HEK293T (cell line): ENCODE measurements around the gene PSMC2.

Source experiments
- CTCF ChIA-PET: fragments of 350-600 bp; formaldehyde crosslinking; extraction: SDS; loops from one replicate; lab custom pipeline; 2021; ENCODE audit warnings: antibody characterized with exemption, inconsistent platforms; lab: Yijun Ruan, JAX
- POLR2A ChIA-PET: fragments of 350-600 bp; formaldehyde crosslinking; extraction: SDS; loops from one replicate; lab custom pipeline; 2020; ENCODE audit warnings: antibody characterized with exemption, inconsistent platforms; lab: Yijun Ruan, JAX
- DNase-seq: peaks from one replicate; pipeline ENCODE4 v3.0.0; 2012; ENCODE audit warnings: mixed read lengths; ENCODE audit errors: extremely low spot score
- ARNT ChIP-seq: fragments of 450-650 bp; IDR thresholded peaks from 2 replicates; pipeline ENCODE4 v1.6.1; 2017; ENCODE audit warnings: mild to moderate bottlenecking
- BHLHE40 ChIP-seq: fragments of 450-650 bp; IDR thresholded peaks from 2 replicates; pipeline ENCODE4 v1.6.1; 2016; ENCODE audit warnings: mild to moderate bottlenecking, moderate library complexity, borderline replicate concordance
- CTBP1 ChIP-seq: fragments of 450-650 bp; IDR thresholded peaks from 2 replicates; pipeline ENCODE4 v1.6.1; 2016; ENCODE audit warnings: borderline replicate concordance
- ELF4 ChIP-seq: fragments of 450-650 bp; IDR thresholded peaks from 2 replicates; pipeline ENCODE4 v1.6.1; 2017; ENCODE audit warnings: antibody characterized with exemption
- FOXA1 ChIP-seq: fragments of 450-650 bp; IDR thresholded peaks from 2 replicates; pipeline ENCODE4 v1.6.1; 2016; ENCODE audit warnings: mild to moderate bottlenecking
- FOXK2 ChIP-seq: fragments of 450-650 bp; IDR thresholded peaks from 2 replicates; pipeline ENCODE4 v1.6.1; 2016; ENCODE audit warnings: mild to moderate bottlenecking
- FOXM1 ChIP-seq: fragments of 450-650 bp; IDR thresholded peaks from 2 replicates; pipeline ENCODE4 v1.6.1; 2017; ENCODE audit warnings: mild to moderate bottlenecking, borderline replicate concordance
- HDGF ChIP-seq: fragments of 450-650 bp; IDR thresholded peaks from 2 replicates; pipeline ENCODE4 v1.6.1; 2017; ENCODE audit warnings: antibody characterized with exemption, borderline replicate concordance
- L3MBTL2 ChIP-seq: fragments of 450-650 bp; conservative IDR thresholded peaks from 2 replicates; pipeline ENCODE4 v1.6.1; 2016; ENCODE audit warnings: mild to moderate bottlenecking
- LEF1 ChIP-seq: fragments of 450-650 bp; IDR thresholded peaks from 2 replicates; pipeline ENCODE4 v1.6.1; 2017; ENCODE audit warnings: mild to moderate bottlenecking, borderline replicate concordance
- NFRKB ChIP-seq: fragments of 450-650 bp; IDR thresholded peaks from 2 replicates; pipeline ENCODE4 v1.6.1; 2016; ENCODE audit warnings: mild to moderate bottlenecking, moderate library complexity
- PKNOX1 ChIP-seq: fragments of 450-650 bp; IDR thresholded peaks from 2 replicates; pipeline ENCODE4 v1.6.1; 2016
- SP1 ChIP-seq: fragments of 450-650 bp; IDR thresholded peaks from 2 replicates; pipeline ENCODE4 v1.6.1; 2017
- SUZ12 ChIP-seq: fragments of 450-650 bp; IDR thresholded peaks from 2 replicates; pipeline ENCODE4 v1.6.1; 2016; ENCODE audit warnings: mild to moderate bottlenecking
- TARDBP ChIP-seq: fragments of 450-650 bp; IDR thresholded peaks from 2 replicates; pipeline ENCODE4 v1.6.1; 2016
- ZNF384 ChIP-seq: fragments of 450-650 bp; IDR thresholded peaks from 2 replicates; pipeline ENCODE4 v1.6.1; 2016

PSMC2 gene

GRCh38 chr7:103347507-103348267 is at the start of gene PSMC2:
TSS of gene PSMC2 (plus strand) at chr7:103347643. CDS start at chr7:103347712, 69 bp downstream.
- DNase-seq: peak; percentile 75
- TF ChIP-seq ELF4: peak; percentile 48; the same call in 1 of the 2 replicates
- no peak for TF ChIP-seq TARDBP
- TF ChIP-seq BHLHE40: no peak
- no peak for TF ChIP-seq FOXK2
- TF ChIP-seq NFRKB: no peak
- no peak for TF ChIP-seq L3MBTL2
- TF ChIP-seq PKNOX1: peak; percentile 40
- no peak for TF ChIP-seq FOXA1
- TF ChIP-seq SUZ12: no peak
- TF ChIP-seq ARNT: no peak
- no peak for TF ChIP-seq LEF1
- no peak for TF ChIP-seq SP1
- no peak for TF ChIP-seq FOXM1
- peak; percentile 26; the same call in 1 of the 2 replicates for TF ChIP-seq CTBP1
- POLR2A ChIA-PET: interaction anchor here (0.6 to 1.4 kb wide), 6 partner anchors 9 to 273 kb away, joined by 3 to 6 read pairs (median 4); partner anchors contain the start of genes ARMC10 and FBXL13
- CTCF ChIA-PET: no interaction called here

GRCh38 chr7:103297837-103298179 is 49.6 kb upstream of the PSMC2 start:
- CTCF ChIA-PET: no interaction called here
- DNase-seq: no peak
- TF ChIP-seq ZNF384 (no peak), TARDBP (no peak), PKNOX1 (no peak), BHLHE40 (no peak), FOXA1 (no peak), CTBP1 (no peak), ARNT (no peak), LEF1 (no peak), SUZ12 (no peak), FOXK2 (no peak), FOXM1 (no peak), L3MBTL2 (no peak), HDGF (no peak), SP1 (no peak), ELF4 (no peak)
- POLR2A ChIA-PET: no interaction called here

GRCh38 chr7:103299660-103300059 is 47.8 kb upstream of the PSMC2 start:
- ChIA-PET POLR2A (no interaction called here), CTCF (no interaction called here)
- TF ChIP-seq CTBP1 (no peak), LEF1 (no peak), ARNT (no peak), TARDBP (no peak), NFRKB (no peak)
- no peak for DNase-seq

GRCh38 chr7:103301441-103301840 is 46.0 kb upstream of the PSMC2 start:
- POLR2A ChIA-PET: no interaction called here
- CTCF ChIA-PET: no interaction called here

GRCh38 chr7:103307503-103308231 is 39.8 kb upstream of the PSMC2 start:
- ChIA-PET CTCF (no interaction called here), POLR2A (interaction anchor here (1.0 kb wide), 1 partner anchor 37 kb away, joined by 3 read pairs; the partner anchor contains the start of gene DNAJC2)
- DNase-seq: no peak
- no peak for TF ChIP-seq FOXM1
- TF ChIP-seq NFRKB: no peak
- no peak for TF ChIP-seq L3MBTL2
- no peak for TF ChIP-seq ARNT
- TF ChIP-seq FOXA1: no peak
- TF ChIP-seq BHLHE40: no peak
- TF ChIP-seq HDGF: no peak
- TF ChIP-seq LEF1: no peak
- TF ChIP-seq ZNF384: no peak
- no peak for TF ChIP-seq SUZ12
- TF ChIP-seq TARDBP: no peak
- TF ChIP-seq SP1: no peak
- no peak for TF ChIP-seq PKNOX1

More at GRCh38 chr7:103301441-103301840, 46.0 kb upstream of the PSMC2 start:
- no peak for TF ChIP-seq FOXA1
- TF ChIP-seq ARNT: no peak
- no peak for DNase-seq

- TF ChIP-seq L3MBTL2 (no peak), ARNT (no peak), PKNOX1 (no peak), HDGF (no peak), CTBP1 (no peak), FOXK2 (no peak), BHLHE40 (no peak), LEF1 (no peak), TARDBP (no peak), SP1 (no peak), NFRKB (no peak), FOXM1 (no peak), FOXA1 (no peak), SUZ12 (no peak), ZNF384 (no peak), ELF4 (no peak)
- ChIA-PET POLR2A (no interaction called here), CTCF (no interaction called here)
- no peak for DNase-seq
Observed at GRCh38 chr7:103314852-103315251, 32.6 kb upstream of the PSMC2 start.
